Keratinocyte (primary cell): ENCODE measurements around the gene PIM3. TPM values are rescaled to one million over a fixed set of nuclear protein-coding genes. Genes with fewer than 3 reads are reported as not detected.

ENCODE experiments used
- DNase-seq: peaks from one replicate; pipeline ENCODE4 v3.0.0-alpha.2; 2011; ENCODE audit warnings: low read depth, missing footprints, low spot score
- FAIRE-seq: peaks from 2 replicates; lab custom pipeline; 2011; peaks lifted over from hg19 to GRCh38; lab: Jason Lieb, UNC
- H2AFZ ChIP-seq: 2 replicates; pipeline ENCODE4 v1.6.0; 2012; ENCODE audit warnings: low read length, control low read depth, inconsistent platforms; ENCODE audit not compliant: control insufficient read depth
- H3K27ac ChIP-seq: 2 replicates; pipeline ENCODE4 v1.5.1; 2011; ENCODE audit warnings: low read length; ENCODE audit not compliant: control insufficient read depth, insufficient read depth
- H3K27me3 ChIP-seq: 3 replicates; pipeline ENCODE4 v1.6.0; 2011; ENCODE audit warnings: low read length; ENCODE audit not compliant: control insufficient read depth, insufficient read depth; ENCODE audit errors: extremely low read depth
- H3K36me3 ChIP-seq, 2 experiments: 2 replicates in 1 of 2; 3 replicates in 1 of 2; pipeline ENCODE4 v1.5.1; 2011; ENCODE audit warnings: low read length in 2 of 2, mild to moderate bottlenecking in 1 of 2; ENCODE audit not compliant: control insufficient read depth in 2 of 2, insufficient read depth in 2 of 2; ENCODE audit errors: extremely low read depth in 1 of 2
- H3K4me1 ChIP-seq: 3 replicates; pipeline ENCODE4 v1.5.1; 2011; ENCODE audit warnings: low read length; ENCODE audit not compliant: control insufficient read depth, insufficient read depth; ENCODE audit errors: extremely low read depth
- H3K4me2 ChIP-seq: 3 replicates; pipeline ENCODE4 v1.6.0; 2011; ENCODE audit warnings: low read depth, low read length; ENCODE audit not compliant: control insufficient read depth, insufficient read depth; ENCODE audit errors: extremely low read depth
- H3K4me3 ChIP-seq, 3 experiments: fragments of 200-600 bp in 1 of 3; sonication (generic) in 1 of 3; 2 replicates in 2 of 3; 3 replicates in 1 of 3; pipeline ENCODE4 v1.5.1; 2011 to 2016; ENCODE audit warnings: low read length in 3 of 3, mild to moderate bottlenecking in 3 of 3, control low read depth in 2 of 3, inconsistent platforms in 1 of 3, low read depth in 1 of 3, mixed read lengths in 1 of 3, mixed run types in 1 of 3, moderate library complexity in 1 of 3; ENCODE audit not compliant: control insufficient read depth in 2 of 3, insufficient read depth in 2 of 3; ENCODE audit errors: extremely low read depth in 1 of 3
- H3K79me2 ChIP-seq: 2 replicates; pipeline ENCODE4 v1.6.0; 2012; ENCODE audit warnings: low read length; ENCODE audit not compliant: control insufficient read depth, insufficient read depth
- H3K9ac ChIP-seq: 3 replicates; pipeline ENCODE4 v1.6.0; 2011; ENCODE audit warnings: low read length; ENCODE audit not compliant: control insufficient read depth, insufficient read depth; ENCODE audit errors: extremely low read depth
- H3K9me1 ChIP-seq: 3 replicates; pipeline ENCODE4 v1.6.0; 2011; ENCODE audit warnings: low read length; ENCODE audit not compliant: control insufficient read depth, insufficient read depth; ENCODE audit errors: extremely low read depth
- H3K9me3 ChIP-seq: 2 replicates; pipeline ENCODE4 v1.5.1; 2012; ENCODE audit warnings: low read depth, low read length; ENCODE audit not compliant: control insufficient read depth
- H4K20me1 ChIP-seq: 3 replicates; pipeline ENCODE4 v1.6.0; 2011; ENCODE audit warnings: low read length; ENCODE audit not compliant: control insufficient read depth, insufficient read depth; ENCODE audit errors: extremely low read depth
- EZH2 ChIP-seq: IDR thresholded peaks from one replicate; pipeline ENCODE4 v1.6.1; 2012; ENCODE audit warnings: inconsistent platforms, mild to moderate bottlenecking, low read length, moderate library complexity
- dilution Hi-C: fragments of 300-500 bp; cut with MboI; formaldehyde crosslinking; loops from one replicate; pipeline ENCODE4 v1.7.0; 2020; ENCODE audit warnings: low sequenced_read_pairs; ENCODE audit not compliant: extremely low pct_ligation_motif_present
- polyA plus RNA-seq, 5 experiments: library from polyadenylated mRNA; depleted of rRNA in 3 of 5; stranded (reverse) in 3 of 5; stranded (forward) in 1 of 5; unstranded in 1 of 5; fragments of >200 nt; gene quantifications; 1 replicate in 1 of 5; 2 replicates in 3 of 5; 3 replicates in 1 of 5; pipeline versions ENCODE4 v1.2.1 to v1.2.3, GENCODE V29; 2011 to 2012; ENCODE audit warnings: missing spikeins in 2 of 5, low read depth in 1 of 5, low replicate concordance in 1 of 5
- TF ChIP-seq, protein P1 (sequence below), 3 experiments: IDR thresholded peaks in 1 of 3; conservative IDR thresholded peaks in 1 of 3; optimal IDR thresholded peaks in 1 of 3; 2 replicates in 2 of 3; 3 replicates in 1 of 3; pipeline versions ENCODE3 to v1.5.1; 2011; ENCODE audit warnings: low read length in 3 of 3, mild to moderate bottlenecking in 3 of 3, moderate library complexity in 2 of 3, control low read depth in 1 of 3, inconsistent platforms in 1 of 3; ENCODE audit not compliant: insufficient read depth in 2 of 3; ENCODE audit errors: extremely low read depth in 1 of 3

The PIM3 gene
- polyA plus RNA-seq, 1 donor (not counting 4 experiments of a cell fraction or from before 2014, with no cell fraction given): 3.4 TPM

DNA sequence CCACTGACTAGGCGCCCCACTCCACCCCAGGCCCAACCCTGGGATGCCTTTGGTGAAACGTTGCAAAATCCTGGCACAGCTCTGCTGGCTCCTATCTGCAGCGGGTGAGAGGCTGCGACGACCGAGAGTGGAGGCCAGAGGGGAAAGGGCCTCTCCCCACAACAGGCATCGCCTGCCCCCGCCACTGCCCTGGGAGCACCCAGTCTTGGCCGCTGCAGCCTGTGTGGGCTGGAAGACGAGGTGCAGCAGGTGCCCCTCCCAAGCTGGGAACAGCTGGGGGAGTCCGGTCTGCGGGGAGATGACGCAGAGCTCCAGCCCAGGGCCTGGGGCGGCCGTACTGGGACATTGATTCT is 4.2 kb upstream of the PIM3 start:
- no peak overlapping the region for H3K4me2 ChIP-seq
- peaks cover 24% of the 10 kb centered on the region for H3K4me1 ChIP-seq
- no peaks in the 10 kb centered on the region for H3K27me3 ChIP-seq
- no peaks in the 10 kb centered on the region for H3K36me3 ChIP-seq
- H2AFZ ChIP-seq: no peak overlapping the region
- DNase-seq: no peak
- TF ChIP-seq, protein P1, sequence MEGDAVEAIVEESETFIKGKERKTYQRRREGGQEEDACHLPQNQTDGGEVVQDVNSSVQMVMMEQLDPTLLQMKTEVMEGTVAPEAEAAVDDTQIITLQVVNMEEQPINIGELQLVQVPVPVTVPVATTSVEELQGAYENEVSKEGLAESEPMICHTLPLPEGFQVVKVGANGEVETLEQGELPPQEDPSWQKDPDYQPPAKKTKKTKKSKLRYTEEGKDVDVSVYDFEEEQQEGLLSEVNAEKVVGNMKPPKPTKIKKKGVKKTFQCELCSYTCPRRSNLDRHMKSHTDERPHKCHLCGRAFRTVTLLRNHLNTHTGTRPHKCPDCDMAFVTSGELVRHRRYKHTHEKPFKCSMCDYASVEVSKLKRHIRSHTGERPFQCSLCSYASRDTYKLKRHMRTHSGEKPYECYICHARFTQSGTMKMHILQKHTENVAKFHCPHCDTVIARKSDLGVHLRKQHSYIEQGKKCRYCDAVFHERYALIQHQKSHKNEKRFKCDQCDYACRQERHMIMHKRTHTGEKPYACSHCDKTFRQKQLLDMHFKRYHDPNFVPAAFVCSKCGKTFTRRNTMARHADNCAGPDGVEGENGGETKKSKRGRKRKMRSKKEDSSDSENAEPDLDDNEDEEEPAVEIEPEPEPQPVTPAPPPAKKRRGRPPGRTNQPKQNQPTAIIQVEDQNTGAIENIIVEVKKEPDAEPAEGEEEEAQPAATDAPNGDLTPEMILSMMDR (optimal IDR thresholded peaks at IDR 0.05 in 1 of 3, IDR thresholded peaks at IDR 0.05 in 1 of 3, conservative IDR thresholded peaks at IDR 0.05 in 1 of 3; ENCODE audit: extremely low read depth in 1 of 3, insufficient read depth in 2 of 3, low read length in 3 of 3): no peak
- no peak for TF ChIP-seq EZH2
- dilution Hi-C loops: no loop called here
- H3K27ac ChIP-seq: no peak overlapping the region
- no peak for FAIRE-seq
- no peaks in the 10 kb centered on the region for H4K20me1 ChIP-seq
- no peak overlapping the region for H3K4me3 ChIP-seq
- H3K79me2 ChIP-seq: peaks cover 3% of the 10 kb centered on the region
- H3K9me3 ChIP-seq: no peaks in the 10 kb centered on the region
- no peak overlapping the region for H3K9ac ChIP-seq
- H3K9me1 ChIP-seq: no peaks in the 10 kb centered on the region

DNA sequence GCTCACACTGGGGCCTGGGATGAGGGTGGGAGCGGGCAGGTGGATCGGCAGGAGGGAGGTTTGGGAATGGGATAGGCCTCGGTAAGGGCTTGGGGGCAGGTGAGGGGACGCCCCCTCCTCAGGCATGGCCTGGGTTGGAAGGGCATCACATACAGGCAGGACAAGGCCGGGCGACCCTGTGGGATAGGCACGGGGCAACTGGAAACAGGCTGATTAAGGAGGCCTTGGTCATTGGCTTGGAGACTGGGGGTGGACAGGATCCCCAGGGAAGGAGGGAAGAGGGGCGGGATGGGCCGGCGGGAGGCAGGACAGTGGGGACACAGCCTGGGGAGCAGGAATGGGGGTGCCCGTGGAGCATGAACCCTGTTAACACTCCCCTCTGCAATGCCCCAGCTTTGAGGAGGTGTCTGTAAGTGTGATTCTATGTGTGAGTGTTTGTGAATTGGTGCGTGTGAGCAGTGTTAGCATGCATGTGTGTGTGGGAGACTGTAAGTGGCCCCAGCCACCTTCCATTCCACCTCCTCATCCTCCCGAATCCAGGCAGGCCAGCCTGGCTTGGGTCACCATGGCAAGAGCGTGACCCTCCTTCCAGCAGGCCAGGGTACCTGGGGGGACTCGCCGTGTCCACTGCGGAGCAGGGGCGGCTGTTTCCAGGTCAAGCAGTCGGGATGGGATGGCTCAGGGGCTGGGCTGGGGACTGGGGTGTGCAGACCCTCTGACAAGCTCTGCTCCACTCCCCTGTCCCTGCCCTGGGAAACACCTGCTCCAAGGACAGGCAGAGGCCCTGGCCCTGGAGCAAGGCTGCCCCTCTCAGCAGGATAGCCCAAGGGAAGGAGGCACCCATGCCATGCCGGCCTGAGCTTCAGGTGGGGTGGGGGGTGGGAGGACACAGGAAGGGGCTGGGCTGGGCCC is 3.4 kb upstream of the PIM3 start:
- dilution Hi-C loops: no loop called here
- no peak for DNase-seq
- H3K9me1 ChIP-seq: no peaks in the 10 kb centered on the region
- no peaks in the 10 kb centered on the region for H3K27me3 ChIP-seq
- peaks cover 16% of the 10 kb centered on the region for H3K4me1 ChIP-seq
- H3K36me3 ChIP-seq: no peaks in the 10 kb centered on the region
- FAIRE-seq: no peak
- no peak overlapping the region for H3K4me2 ChIP-seq
- H3K79me2 ChIP-seq: peaks cover 9% of the 10 kb centered on the region
- no peak overlapping the region for H3K9ac ChIP-seq
- TF ChIP-seq EZH2: no peak
- TF ChIP-seq, protein P1 (optimal IDR thresholded peaks at IDR 0.05 in 1 of 3, IDR thresholded peaks at IDR 0.05 in 1 of 3, conservative IDR thresholded peaks at IDR 0.05 in 1 of 3; ENCODE audit: extremely low read depth in 1 of 3, insufficient read depth in 2 of 3, low read length in 3 of 3): no peak
- no peak overlapping the region for H3K27ac ChIP-seq
- no peaks in the 10 kb centered on the region for H4K20me1 ChIP-seq
- H3K4me3 ChIP-seq: no peak overlapping the region
- no peaks in the 10 kb centered on the region for H3K9me3 ChIP-seq
- H2AFZ ChIP-seq: no peak overlapping the region
